Nephron progenitor cell (in vitro differentiated cells): ENCODE results near the gene COL18A1.

ENCODE experiments used
- DNase-seq: peaks from one replicate; pipeline ENCODE4 v3.0.0; 2021
- H3K27ac Mint-ChIP-seq: 2 replicates; pipeline ENCODE4 v1.8.0; 2021; ENCODE audit warnings: mild to moderate bottlenecking, moderate library complexity, mixed read lengths
- H3K27me3 Mint-ChIP-seq: 2 replicates; pipeline ENCODE4 v1.8.0; 2021; ENCODE audit warnings: mild to moderate bottlenecking, low read depth, mixed read lengths; ENCODE audit not compliant: poor library complexity
- H3K36me3 Mint-ChIP-seq: 2 replicates; pipeline ENCODE4 v1.8.0; 2021; ENCODE audit warnings: low read depth, mixed read lengths
- H3K4me1 Mint-ChIP-seq: 2 replicates; pipeline ENCODE4 v1.8.0; 2021; ENCODE audit warnings: mixed read lengths
- H3K4me3 Mint-ChIP-seq: 2 replicates; pipeline ENCODE4 v1.8.0; 2021; ENCODE audit warnings: mild to moderate bottlenecking, moderate library complexity, mixed read lengths
- H3K9me3 Mint-ChIP-seq: 2 replicates; pipeline ENCODE4 v1.8.0; 2021; ENCODE audit warnings: mild to moderate bottlenecking, moderate library complexity, mixed read lengths
- TF ChIP-seq, protein P1 (sequence below): fragments of 200-600 bp; sonication (generic); IDR thresholded peaks from 2 replicates; pipeline ENCODE4 v1.5.0; 2021; ENCODE audit warnings: antibody characterized with exemption

The COL18A1 gene

GRCh38 chr21:45423968-45424853, 19.2 kb downstream of the COL18A1 start:
- no peaks in the 10 kb centered on the region for H3K36me3 Mint-ChIP-seq
- H3K9me3 Mint-ChIP-seq, result no peaks in the 10 kb centered on the region
- H3K27me3 Mint-ChIP-seq, result no peaks in the 10 kb centered on the region
- H3K4me3 Mint-ChIP-seq, result no peak overlapping the region
- H3K27ac Mint-ChIP-seq, result no peak overlapping the region
- DNase-seq, result no peak
- TF ChIP-seq, protein P1, sequence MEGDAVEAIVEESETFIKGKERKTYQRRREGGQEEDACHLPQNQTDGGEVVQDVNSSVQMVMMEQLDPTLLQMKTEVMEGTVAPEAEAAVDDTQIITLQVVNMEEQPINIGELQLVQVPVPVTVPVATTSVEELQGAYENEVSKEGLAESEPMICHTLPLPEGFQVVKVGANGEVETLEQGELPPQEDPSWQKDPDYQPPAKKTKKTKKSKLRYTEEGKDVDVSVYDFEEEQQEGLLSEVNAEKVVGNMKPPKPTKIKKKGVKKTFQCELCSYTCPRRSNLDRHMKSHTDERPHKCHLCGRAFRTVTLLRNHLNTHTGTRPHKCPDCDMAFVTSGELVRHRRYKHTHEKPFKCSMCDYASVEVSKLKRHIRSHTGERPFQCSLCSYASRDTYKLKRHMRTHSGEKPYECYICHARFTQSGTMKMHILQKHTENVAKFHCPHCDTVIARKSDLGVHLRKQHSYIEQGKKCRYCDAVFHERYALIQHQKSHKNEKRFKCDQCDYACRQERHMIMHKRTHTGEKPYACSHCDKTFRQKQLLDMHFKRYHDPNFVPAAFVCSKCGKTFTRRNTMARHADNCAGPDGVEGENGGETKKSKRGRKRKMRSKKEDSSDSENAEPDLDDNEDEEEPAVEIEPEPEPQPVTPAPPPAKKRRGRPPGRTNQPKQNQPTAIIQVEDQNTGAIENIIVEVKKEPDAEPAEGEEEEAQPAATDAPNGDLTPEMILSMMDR, result no peak
- H3K4me1 Mint-ChIP-seq, result peaks cover 56% of the 10 kb centered on the region

- H3K4me1 Mint-ChIP-seq, result peaks cover 58% of the 10 kb centered on the region
- H3K9me3 Mint-ChIP-seq, result no peaks in the 10 kb centered on the region
- no peak overlapping the region for H3K27ac Mint-ChIP-seq
- no peak overlapping the region for H3K4me3 Mint-ChIP-seq
- no peaks in the 10 kb centered on the region for H3K36me3 Mint-ChIP-seq
- TF ChIP-seq, protein P1, result no peak
- no peaks in the 10 kb centered on the region for H3K27me3 Mint-ChIP-seq
- DNase-seq, result no peak
Measured at GRCh38 chr21:45424854-45425795, 20.2 kb downstream of the COL18A1 start.

- Mint-ChIP-seq H3K27me3 (no peaks in the 10 kb centered on the region), H3K4me1 (peaks cover 58% of the 10 kb centered on the region), H3K9me3 (no peaks in the 10 kb centered on the region), H3K27ac (peak overlapping the region; percentile 42), H3K4me3 (no peak overlapping the region), H3K36me3 (no peaks in the 10 kb centered on the region)
- TF ChIP-seq, protein P1, result no peak
- DNase-seq, result peak; percentile 55
Measured at GRCh38 chr21:45427331-45428271, 22.6 kb downstream of the COL18A1 start.

- Mint-ChIP-seq H3K9me3 (no peaks in the 10 kb centered on the region), H3K4me3 (no peak overlapping the region), H3K36me3 (no peaks in the 10 kb centered on the region), H3K27ac (no peak overlapping the region), H3K27me3 (peaks cover under 1% of the 10 kb centered on the region), H3K4me1 (peaks cover 67% of the 10 kb centered on the region)
- no peak for DNase-seq
- TF ChIP-seq, protein P1, result no peak
Measured at GRCh38 chr21:45428534-45428933, 23.6 kb downstream of the COL18A1 start.
